K562 (cell line): ENCODE measurements around the gene FGG. TPM values are rescaled to one million over a fixed set of nuclear protein-coding genes. Genes with fewer than 3 reads are reported as not detected.

Experiments used
- ELF2 ChIP-seq: fragments of 250-450 bp; sonication (Bioruptor Pico); IDR thresholded peaks from 2 replicates; pipeline ENCODE4 v1.5.0; 2021; ENCODE audit warnings: mild to moderate bottlenecking
- GATAD2A ChIP-seq: fragments of 450-650 bp; IDR thresholded peaks from 2 replicates; pipeline ENCODE4 v1.6.1; 2017
- HDGF ChIP-seq: fragments of 450-650 bp; IDR thresholded peaks from 2 replicates; pipeline ENCODE4 v1.6.1; 2016
- KLF10 ChIP-seq: fragments of 250-450 bp; sonication (Bioruptor Pico); IDR thresholded peaks from 2 replicates; pipeline ENCODE4 v1.6.1; 2021; ENCODE audit warnings: matching md5 sums
- POLR2AphosphoS5 ChIP-seq: IDR thresholded peaks from 2 replicates; pipeline ENCODE4 v1.6.1; 2011; ENCODE audit warnings: mild to moderate bottlenecking, low read depth, low read length, moderate library complexity; ENCODE audit not compliant: control insufficient read depth, insufficient read depth
- RBM15 ChIP-seq: fragments of 200-400 bp; formaldehyde crosslinking; IDR thresholded peaks from 2 replicates; pipeline ENCODE4 v1.6.1; 2018; ENCODE audit warnings: mild to moderate bottlenecking, low read length, moderate library complexity; ENCODE audit not compliant: insufficient read depth
- SMAD2 ChIP-seq: fragments of 150-350 bp; IDR thresholded peaks from 2 replicates; pipeline ENCODE4 v1.6.1; 2014; ENCODE audit warnings: low read depth, mild to moderate bottlenecking, low read length
- SP1 ChIP-seq: sonication (generic); formaldehyde crosslinking; IDR thresholded peaks from 2 replicates; pipeline ENCODE4 v1.8.1; 2022; ENCODE audit warnings: mild to moderate bottlenecking, missing genetic modification reagents
- STAG1 ChIP-seq: sonication (generic); formaldehyde crosslinking; IDR thresholded peaks from 2 replicates; pipeline ENCODE4 v1.5.0; 2020; ENCODE audit warnings: missing genetic modification reagents, borderline replicate concordance
- TEAD1 ChIP-seq, 2 experiments: fragments of 450-650 bp in 1 of 2; sonication (generic) in 1 of 2; formaldehyde crosslinking; IDR thresholded peaks; 2 replicates each; pipeline versions ENCODE4 v1.4.0 to v1.8.0; 2020 to 2022; ENCODE audit warnings: mild to moderate bottlenecking in 2 of 2, missing genetic modification reagents in 1 of 2
- TFAM ChIP-seq: fragments of 250-450 bp; sonication (Bioruptor Pico); conservative IDR thresholded peaks from 2 replicates; pipeline ENCODE4 v1.5.0; 2021; ENCODE audit warnings: mild to moderate bottlenecking, moderate library complexity
- TRIM24 ChIP-seq, 2 experiments: fragments of 450-650 bp; IDR thresholded peaks; 2 replicates each; pipeline ENCODE4 v1.6.1; 2016
- TSC22D4 ChIP-seq: fragments of 450-650 bp; IDR thresholded peaks from 2 replicates; pipeline ENCODE4 v1.6.1; 2016; ENCODE audit warnings: missing genetic modification characterization, missing biosample characterization, control low read depth
- ZC3H8 ChIP-seq: fragments of 450-650 bp; IDR thresholded peaks from 2 replicates; pipeline ENCODE4 v1.6.1; 2017
- ZNF124 ChIP-seq: sonication (generic); formaldehyde crosslinking; IDR thresholded peaks from 2 replicates; pipeline ENCODE4 v1.8.1; 2022; ENCODE audit warnings: missing genetic modification reagents
- ZNF133 ChIP-seq: fragments of 250-450 bp; sonication (Bioruptor Pico); IDR thresholded peaks from 2 replicates; pipeline ENCODE4 v1.4.0; 2020; ENCODE audit warnings: mild to moderate bottlenecking
- ZNF408 ChIP-seq: fragments of 250-450 bp; sonication (Bioruptor Pico); IDR thresholded peaks from 2 replicates; pipeline ENCODE4 v1.4.0; 2020; ENCODE audit warnings: low read depth, mild to moderate bottlenecking, moderate library complexity
- polyA plus RNA-seq, 8 experiments: library from polyadenylated mRNA; depleted of rRNA in 4 of 8; stranded (reverse) in 5 of 8; unstranded in 3 of 8; fragments of >200 nt; fragmentation: Nextera tagmentation in 2 of 8; fragmentation: Illumina TruSeq in 1 of 8; extraction: Ambion mirVana in 2 of 8; extraction: Trizol in 1 of 8; gene quantifications; 2 replicates each; pipeline versions ENCODE4 v1.2.1 to v1.2.3, GENCODE V29; 2011 to 2014; ENCODE audit warnings: inconsistent platforms in 1 of 8, missing spikeins in 1 of 8
- total RNA-seq, 7 experiments: library from RNA; depleted of rRNA in 6 of 7; stranded (reverse); fragments of >200 nt in 6 of 7; fragmentation: Illumina TruSeq in 2 of 7; extraction: Trizol in 2 of 7; gene quantifications; 2 replicates each; pipeline versions ENCODE4 v1.2.1 to v1.2.3, GENCODE V29; 2011 to 2021; ENCODE audit warnings: low replicate concordance in 1 of 7
- TF ChIP-seq, protein P1 (sequence below): fragments of 450-650 bp; formaldehyde crosslinking; IDR thresholded peaks from 2 replicates; pipeline ENCODE4 v1.4.0; 2020; ENCODE audit warnings: mild to moderate bottlenecking, moderate library complexity
- TF ChIP-seq, protein P2 (sequence below): fragments of 450-650 bp; IDR thresholded peaks from 2 replicates; pipeline ENCODE4 v1.6.1; 2014; ENCODE audit warnings: low read depth, mild to moderate bottlenecking, moderate library complexity, borderline replicate concordance
- TF ChIP-seq, protein P3 (sequence below): fragments of 450-650 bp; IDR thresholded peaks from 2 replicates; pipeline ENCODE4 v1.6.1; 2016; ENCODE audit warnings: mild to moderate bottlenecking
- TF ChIP-seq, protein P4 (sequence below), 2 experiments: IDR thresholded peaks; 2 replicates each; pipeline ENCODE4 v1.6.1; 2011; ENCODE audit warnings: borderline replicate concordance in 1 of 2, control low read depth in 1 of 2, low read depth in 1 of 2, low read length in 1 of 2, mild to moderate bottlenecking in 1 of 2, mixed read lengths in 1 of 2, moderate library complexity in 1 of 2; ENCODE audit not compliant: insufficient read depth in 1 of 2, insufficient read length in 1 of 2, poor library complexity in 1 of 2, severe bottlenecking in 1 of 2; ENCODE audit errors: extremely low read depth in 1 of 2
- TF ChIP-seq, protein P5 (sequence below), 2 experiments: fragments of 200-800 bp in 1 of 2; sonication (Bioruptor generic) in 1 of 2; sonication (generic) in 1 of 2; formaldehyde crosslinking in 1 of 2; IDR thresholded peaks in 1 of 2; conservative IDR thresholded peaks in 1 of 2; 2 replicates each; pipeline versions ENCODE4 v1.5.0 to v1.6.1; 2016 to 2020; ENCODE audit warnings: missing compliant biosample characterization in 1 of 2, missing genetic modification characterization in 1 of 2, missing genetic modification reagents in 1 of 2

The FGG gene
- total and polyA plus RNA-seq, 9 of the 15 experiments (the other 6 are each of a cell fraction or from before 2014, with no cell fraction given) = 0.08 to 2.2 (median 0.33) TPM; not detected in 2

DNA sequence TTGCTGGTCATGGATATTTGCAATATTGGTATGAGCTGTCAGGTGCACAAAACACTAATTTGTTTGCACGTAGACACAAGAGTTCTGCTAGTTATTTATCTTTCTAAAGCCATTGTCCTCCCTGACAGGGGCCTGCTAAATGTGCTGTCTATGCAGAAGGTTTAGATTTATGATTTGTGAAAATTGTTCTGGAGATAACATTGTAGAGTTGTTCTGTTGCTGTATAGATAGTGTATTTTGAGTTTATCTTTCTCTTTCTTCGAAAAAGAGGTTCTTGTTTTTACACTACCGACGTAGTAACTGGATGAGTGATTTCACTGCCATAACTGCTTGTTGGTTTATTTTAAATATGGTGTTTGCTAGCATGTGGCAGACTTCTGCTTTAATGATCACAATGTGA lies 28.5 kb upstream of the FGG start (continued):
- TF ChIP-seq, protein P1, sequence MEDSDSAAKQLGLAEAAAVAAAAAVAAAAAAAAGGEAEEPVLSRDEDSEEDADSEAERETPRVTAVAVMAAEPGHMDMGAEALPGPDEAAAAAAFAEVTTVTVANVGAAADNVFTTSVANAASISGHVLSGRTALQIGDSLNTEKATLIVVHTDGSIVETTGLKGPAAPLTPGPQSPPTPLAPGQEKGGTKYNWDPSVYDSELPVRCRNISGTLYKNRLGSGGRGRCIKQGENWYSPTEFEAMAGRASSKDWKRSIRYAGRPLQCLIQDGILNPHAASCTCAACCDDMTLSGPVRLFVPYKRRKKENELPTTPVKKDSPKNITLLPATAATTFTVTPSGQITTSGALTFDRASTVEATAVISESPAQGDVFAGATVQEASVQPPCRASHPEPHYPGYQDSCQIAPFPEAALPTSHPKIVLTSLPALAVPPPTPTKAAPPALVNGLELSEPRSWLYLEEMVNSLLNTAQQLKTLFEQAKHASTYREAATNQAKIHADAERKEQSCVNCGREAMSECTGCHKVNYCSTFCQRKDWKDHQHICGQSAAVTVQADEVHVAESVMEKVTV (CRISPR knock-in tag) = no peak
- TF ChIP-seq TSC22D4 (tag) (no peak), KLF10 (no peak), STAG1 (CRISPR knock-in tag) (no peak), ZNF133 (no peak), ELF2 (CRISPR knock-in tag) (no peak), HDGF (no peak), POLR2AphosphoS5 (no peak), SMAD2 (no peak), TFAM (CRISPR knock-in tag) (no peak), GATAD2A (no peak), RBM15 (no peak), ZNF408 (CRISPR knock-in tag) (no peak), TRIM24 (IDR thresholded peaks at IDR 0.05) (no peak), ZC3H8 (no peak), TEAD1 (CRISPR knock-in tag; IDR thresholded peaks at IDR 0.05) (peak in 1 of 2 experiments; percentile 75; a peak in 2 of 4 replicates), ZNF124 (no peak), SP1 (CRISPR knock-in tag) (no peak)
- TF ChIP-seq, protein P2, sequence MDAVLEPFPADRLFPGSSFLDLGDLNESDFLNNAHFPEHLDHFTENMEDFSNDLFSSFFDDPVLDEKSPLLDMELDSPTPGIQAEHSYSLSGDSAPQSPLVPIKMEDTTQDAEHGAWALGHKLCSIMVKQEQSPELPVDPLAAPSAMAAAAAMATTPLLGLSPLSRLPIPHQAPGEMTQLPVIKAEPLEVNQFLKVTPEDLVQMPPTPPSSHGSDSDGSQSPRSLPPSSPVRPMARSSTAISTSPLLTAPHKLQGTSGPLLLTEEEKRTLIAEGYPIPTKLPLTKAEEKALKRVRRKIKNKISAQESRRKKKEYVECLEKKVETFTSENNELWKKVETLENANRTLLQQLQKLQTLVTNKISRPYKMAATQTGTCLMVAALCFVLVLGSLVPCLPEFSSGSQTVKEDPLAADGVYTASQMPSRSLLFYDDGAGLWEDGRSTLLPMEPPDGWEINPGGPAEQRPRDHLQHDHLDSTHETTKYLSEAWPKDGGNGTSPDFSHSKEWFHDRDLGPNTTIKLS = no peak
- TF ChIP-seq, protein P3, sequence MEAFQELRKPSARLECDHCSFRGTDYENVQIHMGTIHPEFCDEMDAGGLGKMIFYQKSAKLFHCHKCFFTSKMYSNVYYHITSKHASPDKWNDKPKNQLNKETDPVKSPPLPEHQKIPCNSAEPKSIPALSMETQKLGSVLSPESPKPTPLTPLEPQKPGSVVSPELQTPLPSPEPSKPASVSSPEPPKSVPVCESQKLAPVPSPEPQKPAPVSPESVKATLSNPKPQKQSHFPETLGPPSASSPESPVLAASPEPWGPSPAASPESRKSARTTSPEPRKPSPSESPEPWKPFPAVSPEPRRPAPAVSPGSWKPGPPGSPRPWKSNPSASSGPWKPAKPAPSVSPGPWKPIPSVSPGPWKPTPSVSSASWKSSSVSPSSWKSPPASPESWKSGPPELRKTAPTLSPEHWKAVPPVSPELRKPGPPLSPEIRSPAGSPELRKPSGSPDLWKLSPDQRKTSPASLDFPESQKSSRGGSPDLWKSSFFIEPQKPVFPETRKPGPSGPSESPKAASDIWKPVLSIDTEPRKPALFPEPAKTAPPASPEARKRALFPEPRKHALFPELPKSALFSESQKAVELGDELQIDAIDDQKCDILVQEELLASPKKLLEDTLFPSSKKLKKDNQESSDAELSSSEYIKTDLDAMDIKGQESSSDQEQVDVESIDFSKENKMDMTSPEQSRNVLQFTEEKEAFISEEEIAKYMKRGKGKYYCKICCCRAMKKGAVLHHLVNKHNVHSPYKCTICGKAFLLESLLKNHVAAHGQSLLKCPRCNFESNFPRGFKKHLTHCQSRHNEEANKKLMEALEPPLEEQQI = 0 out of 2 replicates have a peak, but pooled peaks have one; percentile 33
- TF ChIP-seq, protein P4, sequence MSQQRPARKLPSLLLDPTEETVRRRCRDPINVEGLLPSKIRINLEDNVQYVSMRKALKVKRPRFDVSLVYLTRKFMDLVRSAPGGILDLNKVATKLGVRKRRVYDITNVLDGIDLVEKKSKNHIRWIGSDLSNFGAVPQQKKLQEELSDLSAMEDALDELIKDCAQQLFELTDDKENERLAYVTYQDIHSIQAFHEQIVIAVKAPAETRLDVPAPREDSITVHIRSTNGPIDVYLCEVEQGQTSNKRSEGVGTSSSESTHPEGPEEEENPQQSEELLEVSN (IDR thresholded peaks at IDR 0.05; ENCODE audit: borderline replicate concordance in 1 of 2, extremely low read depth in 1 of 2, insufficient read depth in 1 of 2, insufficient read length in 1 of 2, low read depth in 1 of 2, low read length in 1 of 2, poor library complexity in 1 of 2, severe bottlenecking in 1 of 2) = no peak
- TF ChIP-seq, protein P5, sequence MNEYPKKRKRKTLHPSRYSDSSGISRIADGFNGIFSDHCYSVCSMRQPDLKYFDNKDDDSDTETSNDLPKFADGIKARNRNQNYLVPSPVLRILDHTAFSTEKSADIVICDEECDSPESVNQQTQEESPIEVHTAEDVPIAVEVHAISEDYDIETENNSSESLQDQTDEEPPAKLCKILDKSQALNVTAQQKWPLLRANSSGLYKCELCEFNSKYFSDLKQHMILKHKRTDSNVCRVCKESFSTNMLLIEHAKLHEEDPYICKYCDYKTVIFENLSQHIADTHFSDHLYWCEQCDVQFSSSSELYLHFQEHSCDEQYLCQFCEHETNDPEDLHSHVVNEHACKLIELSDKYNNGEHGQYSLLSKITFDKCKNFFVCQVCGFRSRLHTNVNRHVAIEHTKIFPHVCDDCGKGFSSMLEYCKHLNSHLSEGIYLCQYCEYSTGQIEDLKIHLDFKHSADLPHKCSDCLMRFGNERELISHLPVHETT (CRISPR knock-in tag; conservative IDR thresholded peaks at IDR 0.05 in 1 of 2, IDR thresholded peaks at IDR 0.05 in 1 of 2) = peak in 1 of 2 experiments; percentile 67; a peak in 2 of 4 replicates
